Measurements from ENCODE around the gene CHST8.

CHST8 gene

GRCh38 chr19:33752945-33753344 is 131.2 kb downstream of the CHST8 start:
- no peak overlapping the region for H3K27ac ChIP-seq (replicated peaks)
- no peaks in the 10 kb centered on the region for H3K27me3 ChIP-seq (ENCODE audit: insufficient read depth, poor library complexity, severe bottlenecking)
- H3K4me3 ChIP-seq (replicated peaks; ENCODE audit: insufficient read depth, low read length), result no peak overlapping the region
- no peak for DNase-seq (ENCODE audit: low read depth in 1 of 2, low spot score in 1 of 2)
- TF ChIP-seq REST (IDR thresholded peaks at IDR 0.05; ENCODE audit: insufficient replicate concordance, low read depth) (no peak), POLR2AphosphoS5 (IDR thresholded peaks at IDR 0.05; ENCODE audit: low read depth) (no peak), GABPA (IDR thresholded peaks at IDR 0.05; ENCODE audit: low read depth) (no peak), SPI1 (IDR thresholded peaks at IDR 0.05; ENCODE audit: borderline replicate concordance, low read depth) (no peak), CTCF (IDR thresholded peaks at IDR 0.05; ENCODE audit: insufficient read depth, low read length) (no peak)

GRCh38 chr19:33754361-33754760 is 132.6 kb downstream of the CHST8 start:
- TF ChIP-seq CTCF (IDR thresholded peaks at IDR 0.05; ENCODE audit: insufficient read depth, low read length), result no peak
- no peak for TF ChIP-seq GABPA (IDR thresholded peaks at IDR 0.05; ENCODE audit: low read depth)
- no peak for TF ChIP-seq REST (IDR thresholded peaks at IDR 0.05; ENCODE audit: insufficient replicate concordance, low read depth)
- TF ChIP-seq POLR2AphosphoS5 (IDR thresholded peaks at IDR 0.05; ENCODE audit: low read depth), result no peak
- no peak for TF ChIP-seq SPI1 (IDR thresholded peaks at IDR 0.05; ENCODE audit: borderline replicate concordance, low read depth)
- DNase-seq (ENCODE audit: low read depth in 1 of 2, low spot score in 1 of 2), result no peak
- Histone ChIP-seq H3K4me3 (replicated peaks; ENCODE audit: insufficient read depth, low read length) (no peak overlapping the region), H3K27me3 (ENCODE audit: insufficient read depth, poor library complexity, severe bottlenecking) (no peaks in the 10 kb centered on the region), H3K27ac (replicated peaks) (no peak overlapping the region)

- Histone ChIP-seq H3K27ac (replicated peaks) (no peak overlapping the region), H3K4me3 (replicated peaks; ENCODE audit: insufficient read depth, low read length) (no peak overlapping the region), H3K27me3 (ENCODE audit: insufficient read depth, poor library complexity, severe bottlenecking) (no peaks in the 10 kb centered on the region)
- TF ChIP-seq SPI1 (IDR thresholded peaks at IDR 0.05; ENCODE audit: borderline replicate concordance, low read depth) (no peak), REST (IDR thresholded peaks at IDR 0.05; ENCODE audit: insufficient replicate concordance, low read depth) (no peak)
- no peak for DNase-seq (ENCODE audit: low read depth in 1 of 2, low spot score in 1 of 2)
Observed at GRCh38 chr19:33755099-33756035, 133.6 kb downstream of the CHST8 start.

Data from HL-60 (cell line).